ENCODE results near the gene DCUN1D2. TPM values are rescaled to one million over a fixed set of nuclear protein-coding genes. Genes with fewer than 3 reads are reported as not detected.
A peak's percentile ranks its signal among the peaks of the same experiment; 100 is the strongest.

DCUN1D2 gene
- total RNA-seq, 1 donor from 2014 or later: 29.2 TPM

GRCh38 chr13:113507505-113508345 is 17.2 kb upstream of the DCUN1D2 start:
- H3K27ac Mint-ChIP-seq: peak overlapping the region; percentile 5
- no peak for TF ChIP-seq CTCF (conservative IDR thresholded peaks at IDR 0.05)
- H3K27me3 Mint-ChIP-seq: no peaks in the 10 kb centered on the region
- H3K4me1 Mint-ChIP-seq (ENCODE audit: unreplicated experiment): peaks cover under 1% of the 10 kb centered on the region
- H3K4me3 Mint-ChIP-seq: no peak overlapping the region
- no peak for DNase-seq (ENCODE audit: extremely low spot score, unreplicated experiment)
- no peaks in the 10 kb centered on the region for H3K9me3 Mint-ChIP-seq
- peaks cover 21% of the 10 kb centered on the region for H3K36me3 Mint-ChIP-seq

- H3K36me3 Mint-ChIP-seq: peaks cover 18% of the 10 kb centered on the region
- no peak for DNase-seq (ENCODE audit: extremely low spot score, unreplicated experiment)
- no peaks in the 10 kb centered on the region for H3K4me1 Mint-ChIP-seq (ENCODE audit: unreplicated experiment)
- no peak for TF ChIP-seq CTCF (conservative IDR thresholded peaks at IDR 0.05)
- no peaks in the 10 kb centered on the region for H3K27me3 Mint-ChIP-seq
- H3K4me3 Mint-ChIP-seq: no peak overlapping the region
- H3K27ac Mint-ChIP-seq: no peak overlapping the region
- no peaks in the 10 kb centered on the region for H3K9me3 Mint-ChIP-seq
Measured at GRCh38 chr13:113506871-113507388, 16.4 kb upstream of the DCUN1D2 start.

GRCh38 chr13:113506025-113506685 is 15.6 kb upstream of the DCUN1D2 start:
- no peak for TF ChIP-seq CTCF (conservative IDR thresholded peaks at IDR 0.05)
- peaks cover 18% of the 10 kb centered on the region for H3K36me3 Mint-ChIP-seq
- H3K4me1 Mint-ChIP-seq (ENCODE audit: unreplicated experiment): no peaks in the 10 kb centered on the region
- no peak for DNase-seq (ENCODE audit: extremely low spot score, unreplicated experiment)
- H3K27me3 Mint-ChIP-seq: no peaks in the 10 kb centered on the region
- H3K9me3 Mint-ChIP-seq: no peaks in the 10 kb centered on the region
- H3K27ac Mint-ChIP-seq: no peak overlapping the region
- no peak overlapping the region for H3K4me3 Mint-ChIP-seq

- Mint-ChIP-seq H3K4me3 (no peak overlapping the region), H3K27ac (no peak overlapping the region), H3K9me3 (no peaks in the 10 kb centered on the region), H3K27me3 (no peaks in the 10 kb centered on the region), H3K36me3 (peaks cover 14% of the 10 kb centered on the region), H3K4me1 (ENCODE audit: unreplicated experiment) (no peaks in the 10 kb centered on the region)
- DNase-seq (ENCODE audit: extremely low spot score, unreplicated experiment): peak; percentile 52
- no peak for TF ChIP-seq CTCF (conservative IDR thresholded peaks at IDR 0.05)
Measured at GRCh38 chr13:113502686-113503085, 12.2 kb upstream of the DCUN1D2 start.

GRCh38 chr13:113500530-113501265 is 10.2 kb upstream of the DCUN1D2 start:
- Mint-ChIP-seq H3K4me3 (no peak overlapping the region), H3K4me1 (ENCODE audit: unreplicated experiment) (peaks cover 10% of the 10 kb centered on the region), H3K27me3 (no peaks in the 10 kb centered on the region), H3K27ac (no peak overlapping the region), H3K36me3 (peaks cover 22% of the 10 kb centered on the region), H3K9me3 (no peaks in the 10 kb centered on the region)
- no peak for DNase-seq (ENCODE audit: extremely low spot score, unreplicated experiment)
- TF ChIP-seq CTCF (conservative IDR thresholded peaks at IDR 0.05): no peak

Measured in type B pancreatic cell (in vitro differentiated cells).